ENCODE results near the gene ATP6V0E1. TPM values are rescaled to one million over a fixed set of nuclear protein-coding genes. Genes with fewer than 3 reads are reported as not detected.

The ATP6V0E1 gene
- total RNA-seq, 1 donor from 2014 or later: 285 TPM

GRCh38 chr5:172971482-172971881, 12.1 kb upstream of the ATP6V0E1 start:
- DNase-seq (no peak), ATAC-seq (no peak)
- intact Hi-C loops (cut with DNase I): no loop called here
- Histone ChIP-seq H3K27ac (no peak overlapping the region), H3K4me3 (no peak overlapping the region), H3K27me3 (ENCODE audit: low read depth) (no peaks in the 10 kb centered on the region), H3K9me3 (no peaks in the 10 kb centered on the region), H3K36me3 (peaks cover 26% of the 10 kb centered on the region), H3K4me1 (peaks cover 5% of the 10 kb centered on the region)
- no peak for TF ChIP-seq CTCF (IDR thresholded peaks at IDR 0.05)

- no peaks in the 10 kb centered on the region for H3K9me3 ChIP-seq
- H3K27me3 ChIP-seq (ENCODE audit: low read depth): no peaks in the 10 kb centered on the region
- peaks cover 23% of the 10 kb centered on the region for H3K36me3 ChIP-seq
- no peak for ATAC-seq
- DNase-seq: no peak
- TF ChIP-seq CTCF (IDR thresholded peaks at IDR 0.05): no peak
- no peak overlapping the region for H3K27ac ChIP-seq
- intact Hi-C loops (cut with DNase I): no loop called here
- H3K4me3 ChIP-seq: no peak overlapping the region
- H3K4me1 ChIP-seq: peaks cover 5% of the 10 kb centered on the region
These were observed 11.0 kb upstream of the ATP6V0E1 start for GRCh38 chr5:172972552-172972951.

GRCh38 chr5:172973127-172973916, 10.2 kb upstream of the ATP6V0E1 start:
- no peaks in the 10 kb centered on the region for H3K9me3 ChIP-seq
- DNase-seq (no peak), ATAC-seq (no peak)
- no peak overlapping the region for H3K27ac ChIP-seq
- H3K27me3 ChIP-seq (ENCODE audit: low read depth): no peaks in the 10 kb centered on the region
- intact Hi-C loops (cut with DNase I): no loop called here
- peaks cover 5% of the 10 kb centered on the region for H3K4me1 ChIP-seq
- H3K4me3 ChIP-seq: no peak overlapping the region
- peaks cover 19% of the 10 kb centered on the region for H3K36me3 ChIP-seq
- TF ChIP-seq CTCF (IDR thresholded peaks at IDR 0.05): no peak

- no peak for ATAC-seq
- H3K36me3 ChIP-seq: peaks cover 15% of the 10 kb centered on the region
- DNase-seq: no peak
- peaks cover 5% of the 10 kb centered on the region for H3K4me1 ChIP-seq
- TF ChIP-seq CTCF (IDR thresholded peaks at IDR 0.05): no peak
- H3K9me3 ChIP-seq: no peaks in the 10 kb centered on the region
- intact Hi-C loops (cut with DNase I): no loop called here
- H3K27me3 ChIP-seq (ENCODE audit: low read depth): no peaks in the 10 kb centered on the region
- H3K4me3 ChIP-seq: no peak overlapping the region
- H3K27ac ChIP-seq: no peak overlapping the region
These were observed 9.6 kb upstream of the ATP6V0E1 start for GRCh38 chr5:172973931-172974330.

- Histone ChIP-seq H3K4me1 (no peaks in the 10 kb centered on the region), H3K27ac (no peak overlapping the region), H3K27me3 (ENCODE audit: low read depth) (no peaks in the 10 kb centered on the region), H3K4me3 (no peak overlapping the region), H3K9me3 (no peaks in the 10 kb centered on the region), H3K36me3 (peaks cover 1% of the 10 kb centered on the region)
- DNase-seq (no peak), ATAC-seq (no peak)
- TF ChIP-seq CTCF (IDR thresholded peaks at IDR 0.05): no peak
- intact Hi-C loops (cut with DNase I): no loop called here
These were observed 8.3 kb upstream of the ATP6V0E1 start for GRCh38 chr5:172975289-172975688.

All from lower lobe of right lung (tissue), 2 donors.